ENCODE measurements around the gene PNMA8A.
A peak's percentile ranks its signal among the peaks of the same experiment; 100 is the strongest.
"Not testable (repeated sequence)": the region's sequence is repeated elsewhere in the genome, so short reads cannot be mapped to it uniquely, and the experiment has no call there.

PNMA8A gene, protein sequence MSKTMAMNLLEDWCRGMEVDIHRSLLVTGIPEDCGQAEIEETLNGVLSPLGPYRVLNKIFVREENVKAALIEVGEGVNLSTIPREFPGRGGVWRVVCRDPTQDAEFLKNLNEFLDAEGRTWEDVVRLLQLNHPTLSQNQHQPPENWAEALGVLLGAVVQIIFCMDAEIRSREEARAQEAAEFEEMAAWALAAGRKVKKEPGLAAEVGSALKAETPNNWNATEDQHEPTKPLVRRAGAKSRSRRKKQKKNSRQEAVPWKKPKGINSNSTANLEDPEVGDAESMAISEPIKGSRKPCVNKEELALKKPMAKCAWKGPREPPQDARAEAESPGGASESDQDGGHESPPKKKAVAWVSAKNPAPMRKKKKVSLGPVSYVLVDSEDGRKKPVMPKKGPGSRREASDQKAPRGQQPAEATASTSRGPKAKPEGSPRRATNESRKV

GRCh38 chr19:46471116-46471733 lies at the start of gene PNMA8A:
PNMA8A (minus strand) TSS chr19:46471563; CDS start chr19:46471035, 528 bp downstream.
- DNase-seq (ENCODE audit: low read depth), result peak; percentile 48

- DNase-seq (ENCODE audit: low read depth), result no peak
Observed at GRCh38 chr19:46520616-46521015, 49.3 kb upstream of the PNMA8A start.

- DNase-seq (ENCODE audit: low read depth), result no peak
Observed at GRCh38 chr19:46517471-46517870, 46.1 kb upstream of the PNMA8A start.

DNA sequence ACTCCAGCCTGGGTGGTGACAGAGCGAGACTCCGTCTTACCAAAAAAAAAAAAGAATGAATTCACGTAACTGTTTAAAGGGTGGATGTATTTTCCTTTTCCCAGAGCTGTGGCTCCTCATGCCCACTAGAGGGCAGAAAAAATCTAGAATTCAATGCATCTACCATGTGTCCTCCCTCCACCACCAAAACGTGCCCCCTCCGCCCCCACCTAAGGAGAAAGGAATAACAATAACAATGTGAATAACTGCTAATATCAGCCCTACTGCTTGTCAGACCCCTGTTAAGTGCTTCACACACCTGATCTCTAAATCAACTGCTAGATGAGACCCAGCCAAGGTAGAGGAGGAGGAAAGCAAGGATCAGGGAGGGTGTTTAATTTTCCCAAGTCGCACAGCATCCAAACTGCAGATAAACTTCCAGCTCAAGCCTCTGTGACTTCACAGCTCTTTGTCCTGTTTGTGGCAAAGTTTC lies 44.6 kb upstream of the PNMA8A start:
- DNase-seq (ENCODE audit: low read depth), result no peak

- no peak for DNase-seq (ENCODE audit: low read depth)
Observed at GRCh38 chr19:46515290-46515609, 43.9 kb upstream of the PNMA8A start.

DNA sequence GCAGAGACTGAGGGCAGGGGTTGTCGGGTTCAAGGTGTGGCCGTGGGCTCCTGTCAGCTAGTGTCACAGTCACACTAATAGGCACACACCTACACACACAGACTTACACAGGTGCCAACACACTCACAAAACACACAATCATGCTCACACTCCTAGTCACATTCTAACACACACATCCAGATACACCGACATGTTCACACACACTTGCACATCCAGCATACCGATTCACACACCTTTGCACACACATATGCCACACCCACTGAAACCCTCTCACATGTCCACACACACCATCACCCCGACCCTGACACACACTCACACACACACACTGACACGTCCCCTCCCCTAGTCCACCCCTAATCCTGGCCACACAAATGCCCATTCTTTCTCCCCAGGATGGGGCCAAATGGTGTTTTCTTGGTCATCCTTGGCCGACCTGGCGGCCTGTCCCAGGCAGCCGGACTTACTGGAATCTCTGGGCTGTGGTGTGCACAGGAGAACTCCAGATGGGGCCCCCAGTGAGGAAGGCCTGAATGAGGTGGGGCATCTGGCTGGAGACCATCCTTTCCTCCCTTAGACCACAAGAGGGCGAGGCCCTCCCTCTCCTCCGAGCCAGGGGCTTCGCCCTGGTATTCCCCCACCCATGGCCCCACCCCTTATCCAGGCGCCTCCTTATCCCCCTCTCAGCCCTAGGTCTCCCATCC lies 43.4 kb upstream of the PNMA8A start:
- DNase-seq (ENCODE audit: low read depth), result no peak

- peak; percentile 63 for DNase-seq (ENCODE audit: low read depth)
Observed at GRCh38 chr19:46513461-46514236, 42.3 kb upstream of the PNMA8A start.

- DNase-seq (ENCODE audit: low read depth), result no peak
Observed at GRCh38 chr19:46511237-46511636, 39.9 kb upstream of the PNMA8A start.

DNA sequence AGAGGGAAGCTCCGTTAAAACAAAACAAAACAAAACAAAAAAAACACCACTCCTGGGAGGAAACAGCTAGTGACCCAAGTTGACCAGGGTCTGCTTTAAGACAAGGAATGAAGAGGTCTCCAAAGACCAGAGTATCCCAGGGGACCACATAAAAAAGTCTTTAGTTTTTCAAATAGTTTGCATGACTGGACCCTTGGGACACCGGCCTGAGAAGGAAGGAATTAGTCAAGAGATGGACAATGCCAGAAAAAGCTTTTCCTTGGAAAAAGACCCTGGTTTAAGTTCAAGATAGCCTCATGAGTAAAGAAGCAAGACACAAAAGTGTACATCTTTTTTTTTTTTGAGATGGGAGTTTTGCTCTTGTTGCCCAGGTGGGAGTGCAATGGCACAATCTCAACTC lies 36.8 kb upstream of the PNMA8A start:
- peak; percentile 53 for DNase-seq (ENCODE audit: low read depth)

- DNase-seq (ENCODE audit: low read depth), result no peak
Observed at GRCh38 chr19:46503848-46504453, 32.6 kb upstream of the PNMA8A start.

- DNase-seq (ENCODE audit: low read depth), result no peak
Observed at GRCh38 chr19:46502891-46503290, 31.5 kb upstream of the PNMA8A start.

GRCh38 chr19:46499692-46500091 lies 28.3 kb upstream of the PNMA8A start:
- no peak for DNase-seq (ENCODE audit: low read depth)

DNA sequence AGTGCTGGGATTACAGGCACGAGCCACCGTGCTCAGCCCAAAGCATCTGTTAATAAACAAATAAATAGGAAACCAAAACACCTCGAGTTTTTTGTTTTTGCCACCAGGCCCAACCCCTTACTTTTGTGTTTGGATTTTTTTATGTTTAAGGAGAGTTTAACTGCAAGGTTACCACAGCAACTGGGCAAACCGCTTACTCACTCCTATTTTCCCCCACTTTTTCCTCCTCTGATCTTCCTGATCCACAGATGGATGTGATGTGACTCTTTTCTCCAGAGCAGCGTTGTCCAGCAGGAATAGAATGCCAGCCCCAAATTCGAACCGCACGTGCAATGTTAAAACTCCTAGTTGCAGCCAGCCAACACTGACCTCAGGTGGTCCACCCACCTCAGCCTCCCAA lies 26.4 kb upstream of the PNMA8A start:
- DNase-seq (ENCODE audit: low read depth), result no peak

DNA sequence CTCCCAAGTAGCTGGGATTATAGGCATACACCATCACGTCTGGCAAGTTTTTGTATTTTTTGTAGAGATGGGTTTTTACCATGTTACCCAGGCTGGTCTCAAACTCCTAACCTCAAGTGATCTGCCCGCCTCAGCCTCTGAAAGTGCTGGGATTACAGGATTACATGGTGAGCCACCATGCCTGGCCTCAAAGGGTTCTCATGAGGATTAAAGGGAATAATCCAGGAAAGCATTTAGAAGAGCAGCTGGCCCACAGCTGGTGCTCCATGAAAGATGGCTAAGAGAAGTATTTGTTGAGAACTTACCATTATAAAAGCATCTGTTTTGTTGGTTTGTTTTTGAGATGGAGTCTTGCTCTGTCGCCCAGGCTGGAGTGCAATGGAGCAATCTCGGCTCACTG lies 25.5 kb upstream of the PNMA8A start:
- not testable (repeated sequence) for DNase-seq (ENCODE audit: low read depth)

- no peak for DNase-seq (ENCODE audit: low read depth)
Observed at GRCh38 chr19:46496304-46496703, 24.9 kb upstream of the PNMA8A start.

DNA sequence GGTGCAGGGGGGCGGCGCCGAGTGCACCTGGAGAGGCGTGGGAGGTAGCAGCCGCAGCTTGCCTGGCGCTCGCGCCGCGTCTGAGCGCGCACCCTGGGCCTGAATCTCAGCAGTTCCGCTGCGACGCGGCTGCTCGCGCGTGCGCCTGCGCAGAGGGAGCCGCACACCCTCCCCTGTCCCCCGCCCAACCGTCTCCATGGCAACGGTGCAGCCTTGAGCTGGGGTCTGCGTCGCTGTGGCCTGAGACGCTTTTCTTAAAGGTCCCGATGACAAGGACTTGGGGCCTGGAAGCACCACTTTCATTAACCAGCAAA lies 24.4 kb upstream of the PNMA8A start, which contains the start of gene PNMA8B:
PNMA8B (minus strand) TSS at position 82 of the 314 bp plus-strand sequence. CDS start 402 bp downstream, outside the sequence.
- DNase-seq (ENCODE audit: low read depth), result no peak

DNA sequence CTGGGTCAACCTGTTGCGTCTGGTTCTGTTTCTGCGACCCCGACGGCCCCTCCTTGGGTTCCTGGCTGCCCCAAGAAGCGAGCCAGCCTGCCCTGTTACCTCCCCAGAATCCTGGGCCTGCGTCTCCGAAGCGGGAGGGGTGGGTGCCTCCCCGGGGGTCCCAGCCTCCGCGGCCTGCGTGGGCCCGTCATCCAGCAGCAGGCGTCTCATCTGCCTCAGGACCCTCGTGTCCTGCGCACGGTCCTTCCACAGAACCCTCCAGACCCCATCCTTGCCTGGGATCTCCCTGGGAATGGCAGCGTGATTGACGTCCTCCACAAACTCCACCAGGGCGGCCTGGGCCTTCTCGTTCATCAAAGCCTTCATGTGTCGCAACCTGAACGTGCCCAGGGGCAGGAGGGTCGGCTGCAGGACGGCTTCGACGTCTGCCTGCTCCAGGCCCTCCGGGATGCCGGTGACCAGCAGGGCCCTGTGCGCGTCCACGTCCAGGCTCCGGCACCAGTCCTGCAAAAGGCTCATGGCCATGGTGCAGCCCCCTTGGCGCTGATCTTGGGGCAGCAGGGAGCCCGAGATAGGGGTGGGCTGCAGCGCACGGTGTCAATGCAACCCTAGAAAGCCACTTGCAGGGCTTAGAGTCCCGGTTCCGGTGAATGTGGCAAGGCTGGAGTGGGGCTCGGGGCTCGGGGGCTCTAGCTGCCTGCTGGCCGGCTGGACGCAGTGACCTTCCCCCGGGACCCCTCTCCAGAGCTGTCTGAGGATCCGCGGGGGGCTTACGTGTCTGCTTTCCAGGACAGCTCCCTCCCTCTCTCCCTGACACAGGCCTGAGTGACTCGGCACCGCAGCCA lies 23.8 kb upstream of the PNMA8A start:
- DNase-seq (ENCODE audit: low read depth), result no peak

GRCh38 chr19:46494146-46494940 lies 23.0 kb upstream of the PNMA8A start:
- no peak for DNase-seq (ENCODE audit: low read depth)

DNA sequence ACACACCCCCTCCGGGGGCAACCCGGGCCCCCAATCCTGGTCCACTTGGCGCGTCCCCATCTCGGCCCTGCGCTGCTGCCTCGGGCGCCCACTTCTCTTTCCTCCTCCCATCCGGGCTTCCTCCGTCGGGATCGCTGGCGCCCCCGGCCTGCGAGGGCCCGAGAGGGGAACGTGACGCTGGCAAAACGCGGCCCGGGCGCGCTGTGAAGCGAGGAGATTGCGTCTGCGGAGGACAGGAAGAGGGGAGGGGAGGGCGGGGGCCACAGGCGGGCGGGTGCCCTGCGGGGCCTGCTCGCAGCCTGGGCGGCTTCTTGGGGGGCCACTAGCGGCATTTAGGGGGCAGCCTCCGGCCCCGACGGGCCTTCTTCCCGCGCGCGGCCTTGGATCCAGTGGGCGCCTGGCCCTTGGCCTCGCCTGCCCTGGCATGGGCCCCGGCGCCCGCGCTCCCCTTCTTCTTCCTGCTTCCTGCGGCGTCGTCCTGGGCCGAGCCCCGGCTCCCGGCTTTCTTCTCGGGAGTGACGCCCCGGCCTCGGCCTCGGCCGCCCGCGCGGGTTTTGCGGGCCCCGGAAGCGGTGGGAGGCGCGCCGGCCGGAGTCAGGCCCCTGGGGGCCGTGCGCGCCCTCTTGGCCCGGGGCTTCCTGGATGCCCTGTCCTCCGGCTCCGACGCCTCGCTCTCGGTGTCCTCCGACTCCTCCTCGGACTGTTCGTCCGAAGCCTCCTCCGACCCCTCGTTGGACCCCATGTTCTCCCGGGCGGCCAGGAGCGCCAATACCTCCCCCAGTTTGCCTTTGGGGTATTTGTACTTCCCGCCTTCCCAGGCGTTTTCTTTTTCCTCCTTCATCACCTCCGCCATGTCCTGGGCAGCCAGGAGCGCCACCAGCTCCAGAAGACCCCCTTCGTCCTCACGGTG lies 22.1 kb upstream of the PNMA8A start:
- no peak for DNase-seq (ENCODE audit: low read depth)

All from stromal cell of bone marrow (primary cell).